Left forelimb (tissue), 1 donor: ENCODE results near the gene TRABD.

Source experiments
- DNase-seq: peaks from one replicate; pipeline ENCODE4 v3.0.0-alpha.2; 2018; ENCODE audit warnings: low spot score

Gene TRABD

GRCh38 chr22:50217543-50218152, 31.9 kb downstream of the TRABD start:
- DNase-seq: no peak

GRCh38 chr22:50218153-50218995, 32.7 kb downstream of the TRABD start:
- no peak for DNase-seq

- peak; percentile 85 for DNase-seq
Measured at GRCh38 chr22:50218996-50219727, 33.4 kb downstream of the TRABD start.

GRCh38 chr22:50219800-50220602, 34.3 kb downstream of the TRABD start:
- DNase-seq: no peak

GRCh38 chr22:50220603-50221409, 35.1 kb downstream of the TRABD start:
- no peak for DNase-seq

- DNase-seq: no peak
Measured at GRCh38 chr22:50221410-50222300, 35.9 kb downstream of the TRABD start.

GRCh38 chr22:50222508-50222907, 36.8 kb downstream of the TRABD start:
- DNase-seq: peak; percentile 55

- DNase-seq: no peak
Measured at GRCh38 chr22:50224071-50224470, 38.4 kb downstream of the TRABD start.

- peak; percentile 62 for DNase-seq
Measured at GRCh38 chr22:50225200-50225969, 39.7 kb downstream of the TRABD start.

GRCh38 chr22:50226063-50226874, 40.6 kb downstream of the TRABD start:
- peak; percentile 60 for DNase-seq

- no peak for DNase-seq
Measured at GRCh38 chr22:50226875-50227165, 41.1 kb downstream of the TRABD start.

- peak; percentile 59 for DNase-seq
Measured at GRCh38 chr22:50227579-50228215, 42.0 kb downstream of the TRABD start.

- no peak for DNase-seq
Measured at GRCh38 chr22:50228366-50228765, 42.7 kb downstream of the TRABD start.

- DNase-seq: no peak
Measured at GRCh38 chr22:50229370-50229769, 43.7 kb downstream of the TRABD start.

GRCh38 chr22:50232481-50233151, 46.9 kb downstream of the TRABD start:
- DNase-seq: no peak

- no peak for DNase-seq
Measured at GRCh38 chr22:50233223-50233622, 47.5 kb downstream of the TRABD start.

GRCh38 chr22:50236731-50237409, 51.2 kb downstream of the TRABD start:
- DNase-seq: no peak
